CD4-positive, CD25-positive, alpha-beta regulatory T cell (primary cell): ENCODE results near the gene JPT2. TPM values are rescaled to one million over a fixed set of nuclear protein-coding genes. Genes with fewer than 3 reads are reported as not detected.

Experiments used
- ATAC-seq, 2 donors: fragments of 150-1000 bp; cut with Tn5 transposase; one replicate each; pipeline ENCODE4 v1.10.0; 2021; ENCODE audit warnings: low read depth in 2 of 2, moderate number of reproducible peaks in 2 of 2, moderate library complexity in 1 of 2
- DNase-seq, 3 donors: peaks; one replicate each; pipeline versions ENCODE4 v3.0.0 to v3.0.0-alpha.2; 2012 to 2022; ENCODE audit warnings: mixed read lengths in 1 of 3
- H3K27ac ChIP-seq: one replicate; pipeline ENCODE4 v1.7.0; 2013; ENCODE audit warnings: mild to moderate bottlenecking, low read length; ENCODE audit not compliant: insufficient read depth, poor library complexity, severe bottlenecking
- H3K27me3 ChIP-seq: one replicate; pipeline ENCODE4 v1.7.0; 2013; ENCODE audit warnings: low read length; ENCODE audit not compliant: control insufficient read depth, insufficient read depth
- H3K36me3 ChIP-seq: one replicate; pipeline ENCODE4 v1.7.0; 2013; ENCODE audit warnings: mild to moderate bottlenecking, low read length, moderate library complexity; ENCODE audit not compliant: control insufficient read depth, insufficient read depth
- H3K4me1 ChIP-seq: 2 replicates; pipeline ENCODE4 v1.7.0; 2013; ENCODE audit warnings: mild to moderate bottlenecking, low read length; ENCODE audit not compliant: insufficient read depth, control insufficient read depth, poor library complexity, severe bottlenecking
- H3K4me3 ChIP-seq: one replicate; pipeline ENCODE4 v1.7.0; 2013; ENCODE audit warnings: low read depth, mild to moderate bottlenecking, low read length, moderate library complexity
- H3K9me3 ChIP-seq, 2 experiments: 1 replicate in 1 of 2; 2 replicates in 1 of 2; pipeline ENCODE4 v1.7.0; 2013; ENCODE audit warnings: low read length in 2 of 2, mild to moderate bottlenecking in 1 of 2, moderate library complexity in 1 of 2; ENCODE audit not compliant: control insufficient read depth in 2 of 2
- H3K27ac Mint-ChIP-seq, 3 donors: one replicate each; pipeline ENCODE4 v1.8.0; 2020 to 2022; ENCODE audit warnings: mild to moderate bottlenecking in 3 of 3, mixed read lengths in 3 of 3, moderate library complexity in 2 of 3
- H3K27me3 Mint-ChIP-seq: one replicate; pipeline ENCODE4 v1.8.0; 2022; ENCODE audit warnings: mild to moderate bottlenecking, mixed read lengths
- H3K36me3 Mint-ChIP-seq: one replicate; pipeline ENCODE4 v1.8.0; 2020; ENCODE audit warnings: mixed read lengths
- H3K4me1 Mint-ChIP-seq, 4 donors: one replicate each; pipeline ENCODE4 v1.8.0; 2020 to 2022; ENCODE audit warnings: mixed read lengths in 4 of 4, mild to moderate bottlenecking in 1 of 4
- H3K4me3 Mint-ChIP-seq, 4 donors: one replicate each; pipeline ENCODE4 v1.8.0; 2020 to 2022; ENCODE audit warnings: mild to moderate bottlenecking in 4 of 4, mixed read lengths in 4 of 4, moderate library complexity in 3 of 4
- H3K9me3 Mint-ChIP-seq, 7 donors: one replicate each; pipeline ENCODE4 v1.8.0; 2020 to 2022; ENCODE audit warnings: mixed read lengths in 7 of 7, mild to moderate bottlenecking in 3 of 7, moderate library complexity in 2 of 7
- polyA plus RNA-seq, 4 donors: library from polyadenylated mRNA; unstranded; fragments of 300-500 nt; fragmentation: Illumina TruSeq; gene quantifications; one replicate each; pipeline ENCODE4 v1.2.3, GENCODE V29; 2021
- total RNA-seq: library from RNA; stranded (reverse); gene quantifications from one replicate; pipeline ENCODE4 v1.2.3, GENCODE V29; 2022

JPT2 gene
- total and polyA plus RNA-seq, 5 donors from 2014 or later = 9.7 to 13.9 (median 10.5) TPM

DNA sequence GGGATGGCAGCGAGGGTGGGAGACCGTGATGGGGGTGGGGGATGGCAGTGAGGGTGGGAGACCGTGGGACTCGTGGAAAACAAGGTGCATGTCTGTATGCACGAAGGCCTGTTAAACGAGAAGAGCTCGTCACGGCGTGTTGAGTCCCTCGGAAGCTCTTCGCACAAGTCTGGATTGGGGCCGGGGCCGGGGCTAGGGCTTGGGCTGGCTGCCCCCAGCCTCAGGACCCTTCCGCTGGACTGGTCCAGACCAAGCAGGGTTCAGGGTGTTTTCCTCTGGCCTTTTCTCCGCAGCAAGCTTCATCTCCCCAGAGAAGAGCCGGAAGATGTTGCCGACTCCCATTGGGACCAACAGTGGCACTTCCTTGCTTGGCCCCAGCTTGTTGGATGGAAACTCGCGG, 7.7 kb upstream of the JPT2 start:
- Mint-ChIP-seq H3K9me3 (no peaks in the 10 kb centered on the region), H3K4me1 (peaks cover 0 to 2% (median 0%) of the 10 kb centered on the region in 4 donors), H3K27me3 (no peaks in the 10 kb centered on the region), H3K4me3 (no peak overlapping the region), H3K27ac (peak overlapping the region in 1 of 3 donors; percentile 20), H3K36me3 (peaks cover 59% of the 10 kb centered on the region)
- H3K36me3 ChIP-seq = peaks cover 64% of the 10 kb centered on the region
- no peaks in the 10 kb centered on the region for H3K9me3 ChIP-seq
- DNase-seq (no peak), ATAC-seq (no peak)
- H3K27ac ChIP-seq = no peak overlapping the region
- H3K27me3 ChIP-seq = no peaks in the 10 kb centered on the region
- no peaks in the 10 kb centered on the region for H3K4me1 ChIP-seq
- H3K4me3 ChIP-seq = no peak overlapping the region

- Mint-ChIP-seq H3K4me1 (peaks cover 0 to 2% (median 0%) of the 10 kb centered on the region in 4 donors), H3K27ac (peak overlapping the region in 1 of 3 donors; percentile 20), H3K4me3 (no peak overlapping the region), H3K9me3 (no peaks in the 10 kb centered on the region), H3K36me3 (peaks cover 54% of the 10 kb centered on the region), H3K27me3 (no peaks in the 10 kb centered on the region)
- ATAC-seq (no peak), DNase-seq (no peak)
- H3K4me3 ChIP-seq = no peak overlapping the region
- no peak overlapping the region for H3K27ac ChIP-seq
- H3K27me3 ChIP-seq = no peaks in the 10 kb centered on the region
- H3K4me1 ChIP-seq = no peaks in the 10 kb centered on the region
- H3K36me3 ChIP-seq = peaks cover 59% of the 10 kb centered on the region
- H3K9me3 ChIP-seq = no peaks in the 10 kb centered on the region
Observed at GRCh38 chr16:1670866-1671265, 7.2 kb upstream of the JPT2 start.

DNA sequence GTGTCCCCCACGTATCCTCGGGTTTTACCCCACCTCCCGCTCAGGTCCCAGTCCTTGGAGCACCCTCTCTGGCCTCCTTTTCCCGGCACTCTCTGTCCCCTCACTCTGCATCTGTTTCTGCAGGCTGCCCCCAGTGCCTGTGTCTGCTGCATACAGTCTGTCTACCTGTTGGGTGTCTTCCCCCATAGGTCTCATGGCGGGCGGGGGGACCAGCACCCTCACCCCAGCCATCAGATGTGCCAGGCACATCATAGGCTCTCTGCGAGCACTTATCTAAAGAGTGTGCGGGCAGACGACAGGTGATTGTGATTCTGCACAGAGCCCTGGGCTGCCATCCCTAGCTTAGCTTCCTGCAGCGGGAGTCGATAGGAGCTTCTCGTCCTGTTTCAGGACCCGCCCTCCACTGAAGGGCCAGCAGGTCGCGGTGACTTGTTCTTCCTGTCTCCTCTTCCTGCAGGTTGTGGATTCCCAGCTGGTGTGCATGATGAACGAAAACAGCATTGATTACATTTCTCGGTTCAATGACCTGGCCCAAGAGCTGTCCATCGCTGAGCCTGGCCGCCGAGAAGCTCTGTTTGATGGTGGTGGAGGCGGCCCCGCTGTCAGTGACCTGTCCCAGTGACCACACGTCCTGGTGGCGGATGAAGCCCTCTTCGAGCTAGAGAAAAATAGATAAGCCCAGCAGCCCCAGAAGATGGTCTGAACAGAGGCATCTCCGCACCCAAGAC, 4.5 kb upstream of the JPT2 start:
- H3K4me3 ChIP-seq = no peak overlapping the region
- H3K27ac ChIP-seq = no peak overlapping the region
- Mint-ChIP-seq H3K36me3 (peaks cover 41% of the 10 kb centered on the region), H3K27me3 (no peaks in the 10 kb centered on the region), H3K9me3 (no peaks in the 10 kb centered on the region), H3K4me3 (no peak overlapping the region), H3K4me1 (peaks cover under 1 to 13% (median 4%) of the 10 kb centered on the region in 4 donors), H3K27ac (no peak overlapping the region)
- H3K36me3 ChIP-seq = peaks cover 32% of the 10 kb centered on the region
- no peaks in the 10 kb centered on the region for H3K9me3 ChIP-seq
- ATAC-seq (no peak), DNase-seq (no peak)
- no peaks in the 10 kb centered on the region for H3K27me3 ChIP-seq
- peaks cover 7% of the 10 kb centered on the region for H3K4me1 ChIP-seq

DNA sequence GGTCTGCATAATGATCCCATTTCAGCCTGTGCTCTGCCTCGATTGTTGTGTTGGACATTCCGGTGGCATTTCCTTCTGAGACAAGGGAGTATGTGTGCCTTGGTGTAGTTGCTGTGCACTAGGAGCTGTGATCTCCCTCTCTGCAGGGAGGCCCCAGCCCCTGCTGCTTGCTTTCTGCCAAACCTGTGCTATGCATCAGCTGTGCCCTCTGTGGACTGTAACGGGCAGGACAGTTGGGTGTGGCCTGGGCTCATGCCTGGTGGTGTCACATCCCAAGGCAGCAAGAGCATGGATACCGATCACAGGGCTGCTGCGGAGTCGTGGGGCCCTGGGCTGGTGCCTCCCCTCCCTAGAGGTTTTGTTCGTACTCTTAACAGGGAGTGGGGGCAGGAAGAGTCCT, 3.8 kb upstream of the JPT2 start:
- ATAC-seq (no peak), DNase-seq (no peak)
- Histone ChIP-seq H3K4me1 (peaks cover 14% of the 10 kb centered on the region), H3K9me3 (no peaks in the 10 kb centered on the region), H3K4me3 (no peak overlapping the region), H3K36me3 (peaks cover 27% of the 10 kb centered on the region), H3K27me3 (no peaks in the 10 kb centered on the region), H3K27ac (no peak overlapping the region)
- Mint-ChIP-seq H3K27ac (peak overlapping the region in 1 of 3 donors; percentile 23), H3K36me3 (peaks cover 36% of the 10 kb centered on the region), H3K9me3 (no peaks in the 10 kb centered on the region), H3K4me3 (no peak overlapping the region), H3K27me3 (no peaks in the 10 kb centered on the region), H3K4me1 (peaks cover 6 to 20% (median 7%) of the 10 kb centered on the region in 4 donors)

- Mint-ChIP-seq H3K27ac (peak overlapping the region in 1 of 3 donors; percentile 23), H3K9me3 (no peaks in the 10 kb centered on the region), H3K27me3 (no peaks in the 10 kb centered on the region), H3K4me1 (peaks cover 6 to 27% (median 11%) of the 10 kb centered on the region in 4 donors), H3K4me3 (no peak overlapping the region), H3K36me3 (peaks cover 33% of the 10 kb centered on the region)
- Histone ChIP-seq H3K27me3 (no peaks in the 10 kb centered on the region), H3K4me3 (no peak overlapping the region), H3K27ac (no peak overlapping the region), H3K9me3 (no peaks in the 10 kb centered on the region), H3K4me1 (peaks cover 14% of the 10 kb centered on the region), H3K36me3 (peaks cover 27% of the 10 kb centered on the region)
- DNase-seq = no peak
- ATAC-seq = no peak
Observed at GRCh38 chr16:1674751-1675664, 3.1 kb upstream of the JPT2 start.

- H3K27ac ChIP-seq = no peak overlapping the region
- ATAC-seq (no peak), DNase-seq (no peak)
- H3K4me1 ChIP-seq = peaks cover 14% of the 10 kb centered on the region
- H3K9me3 ChIP-seq = no peaks in the 10 kb centered on the region
- H3K4me3 ChIP-seq = no peak overlapping the region
- Mint-ChIP-seq H3K9me3 (no peaks in the 10 kb centered on the region), H3K36me3 (peaks cover 29% of the 10 kb centered on the region), H3K27ac (peak overlapping the region in 2 of 3 donors; percentile 63 to 76), H3K4me3 (peak overlapping the region in 3 of 4 donors; percentile 1 to 88 (median 77)), H3K27me3 (no peaks in the 10 kb centered on the region), H3K4me1 (peaks cover 6 to 44% (median 19%) of the 10 kb centered on the region in 4 donors)
- no peaks in the 10 kb centered on the region for H3K27me3 ChIP-seq
- peaks cover 16% of the 10 kb centered on the region for H3K36me3 ChIP-seq
Observed at GRCh38 chr16:1676661-1677060, 1.4 kb upstream of the JPT2 start.

DNA sequence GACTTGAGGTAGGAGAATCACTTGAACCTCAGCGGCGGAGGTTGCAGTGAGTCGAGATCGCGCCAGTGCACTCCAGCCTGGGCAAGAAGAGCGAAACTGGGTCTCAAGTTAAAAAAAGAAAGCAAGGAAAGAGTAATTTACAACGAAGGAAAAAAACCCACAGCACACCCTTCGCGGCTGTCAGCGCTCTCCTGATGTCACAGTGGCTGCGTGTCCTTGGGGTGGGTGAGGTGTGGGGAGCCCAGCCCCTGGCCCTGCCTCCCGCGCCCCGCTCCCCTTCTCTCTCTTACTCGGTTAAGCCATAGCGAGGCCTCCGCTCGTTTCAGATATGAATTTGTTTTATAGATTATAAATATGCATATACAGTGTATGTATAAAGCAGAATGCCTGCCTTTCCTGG, 740 bp upstream of the JPT2 start:
- H3K4me1 ChIP-seq = peaks cover 14% of the 10 kb centered on the region
- H3K4me3 ChIP-seq = peak overlapping the region; percentile 44
- H3K27ac ChIP-seq = peak overlapping the region; percentile 61
- no peak for ATAC-seq
- Mint-ChIP-seq H3K36me3 (peaks cover 25% of the 10 kb centered on the region), H3K27me3 (no peaks in the 10 kb centered on the region), H3K9me3 (no peaks in the 10 kb centered on the region), H3K4me3 (peak overlapping the region; percentile 73 to 88 (median 76)), H3K27ac (peak overlapping the region in 2 of 3 donors; percentile 63 to 76), H3K4me1 (peaks cover 6 to 47% (median 20%) of the 10 kb centered on the region in 4 donors)
- no peaks in the 10 kb centered on the region for H3K27me3 ChIP-seq
- DNase-seq = peak in 1 of 3 donors; percentile 11
- peaks cover 11% of the 10 kb centered on the region for H3K36me3 ChIP-seq
- H3K9me3 ChIP-seq = no peaks in the 10 kb centered on the region
